GM21717 (cell line): Measurements from ENCODE around the gene AJUBA.
"Not testable (repeated sequence)": the region's sequence is repeated elsewhere in the genome, so short reads cannot be mapped to it uniquely, and the experiment has no call there.

Source experiments
- ATAC-seq: cut with Tn5 transposase; IDR thresholded peaks from one replicate; pipeline ENCODE4 v1.9.1; 2021; ENCODE audit warnings: mild to moderate bottlenecking, moderate library complexity; ENCODE audit not compliant: unreplicated experiment

Gene AJUBA

DNA sequence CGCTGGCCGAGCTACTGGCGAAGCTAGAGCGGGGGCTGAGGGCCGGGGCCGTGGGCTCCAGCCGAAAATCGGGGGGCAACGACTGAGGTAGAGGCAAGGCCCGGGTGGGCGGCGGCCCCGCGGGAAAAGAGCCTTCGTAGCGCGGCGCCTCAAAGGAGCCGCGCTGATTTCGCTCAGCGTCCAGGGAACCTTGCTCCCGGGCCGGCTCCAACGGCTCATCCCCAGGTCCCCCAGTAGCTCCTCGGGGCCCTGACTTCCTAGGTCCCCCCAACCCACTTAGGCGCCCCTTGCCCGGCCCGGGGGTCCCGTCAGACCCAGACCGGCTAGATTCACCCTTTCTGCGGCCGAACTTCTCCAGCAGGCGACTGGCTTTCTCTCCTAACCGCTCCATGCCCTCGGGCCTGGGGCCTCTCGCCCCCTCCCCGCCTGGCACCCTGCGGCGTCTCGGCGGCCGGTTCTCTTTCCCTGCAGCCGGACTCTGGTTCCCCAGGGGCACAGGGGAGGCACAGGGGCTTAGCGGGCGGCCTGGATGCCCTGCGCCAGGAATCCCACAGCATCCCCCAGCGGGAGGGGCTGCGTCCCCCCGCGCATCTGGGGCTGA, 375 bp downstream of the AJUBA start:
- ATAC-seq = no peak

DNA sequence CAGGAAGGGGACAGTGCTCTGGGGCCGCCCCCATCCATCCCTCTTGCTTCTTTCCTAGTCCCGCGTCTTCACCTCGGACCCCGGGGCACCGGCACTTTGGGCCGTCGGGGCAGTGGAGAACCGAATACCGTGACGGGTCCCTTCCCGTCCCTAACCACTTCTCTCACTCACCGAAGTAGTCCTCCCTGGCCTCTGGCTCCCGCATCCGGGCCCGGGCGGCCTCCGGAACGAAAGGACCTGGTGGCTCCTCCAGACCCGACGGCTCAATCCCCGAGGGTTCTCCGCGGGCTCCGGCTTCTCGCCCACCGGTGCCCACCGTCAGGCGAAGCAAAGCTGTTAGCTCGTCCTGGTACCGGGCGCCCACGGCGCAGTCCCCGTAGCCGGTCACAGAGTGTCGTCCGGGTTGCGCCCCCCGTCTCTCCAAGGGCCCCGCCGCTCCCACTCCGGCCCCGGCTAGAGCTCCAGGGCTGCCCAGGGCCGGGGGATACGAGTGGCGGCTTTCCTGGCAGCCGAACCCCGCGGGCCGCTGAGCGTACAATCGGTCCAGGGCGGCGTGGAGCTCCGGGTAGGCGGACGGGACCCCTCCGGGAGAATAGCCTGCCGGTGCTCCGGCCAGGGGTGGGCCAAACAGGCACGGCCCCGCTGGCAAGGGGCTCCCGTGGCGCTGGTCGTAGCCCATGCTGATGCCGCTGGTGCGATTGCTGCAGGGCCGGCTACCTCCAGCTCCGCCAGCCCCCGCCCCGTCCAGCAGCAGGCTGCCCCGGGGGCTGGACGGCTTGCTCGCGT, 1.1 kb downstream of the AJUBA start:
- ATAC-seq = no peak

DNA sequence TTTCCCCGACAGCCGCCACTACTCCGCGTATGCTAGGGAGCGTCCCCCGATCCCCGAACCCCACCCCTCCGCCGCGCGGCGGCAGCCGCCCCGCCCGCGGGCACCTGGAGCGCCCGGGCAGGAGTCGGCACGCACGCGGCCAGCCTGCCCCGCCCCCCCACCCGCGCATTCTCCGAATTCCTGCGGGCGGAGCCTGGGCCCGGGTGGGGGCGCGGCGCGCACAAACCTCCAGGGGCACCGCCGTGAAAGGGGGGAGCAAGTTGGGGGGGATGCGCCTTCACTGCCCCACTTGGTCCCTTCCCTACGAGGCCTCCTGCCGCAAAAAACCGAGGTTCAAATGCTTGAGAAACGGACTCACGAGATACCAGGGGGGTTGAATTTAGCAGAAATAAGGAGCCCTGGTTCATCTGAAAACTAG, 1.7 kb downstream of the AJUBA start:
- no peak for ATAC-seq

DNA sequence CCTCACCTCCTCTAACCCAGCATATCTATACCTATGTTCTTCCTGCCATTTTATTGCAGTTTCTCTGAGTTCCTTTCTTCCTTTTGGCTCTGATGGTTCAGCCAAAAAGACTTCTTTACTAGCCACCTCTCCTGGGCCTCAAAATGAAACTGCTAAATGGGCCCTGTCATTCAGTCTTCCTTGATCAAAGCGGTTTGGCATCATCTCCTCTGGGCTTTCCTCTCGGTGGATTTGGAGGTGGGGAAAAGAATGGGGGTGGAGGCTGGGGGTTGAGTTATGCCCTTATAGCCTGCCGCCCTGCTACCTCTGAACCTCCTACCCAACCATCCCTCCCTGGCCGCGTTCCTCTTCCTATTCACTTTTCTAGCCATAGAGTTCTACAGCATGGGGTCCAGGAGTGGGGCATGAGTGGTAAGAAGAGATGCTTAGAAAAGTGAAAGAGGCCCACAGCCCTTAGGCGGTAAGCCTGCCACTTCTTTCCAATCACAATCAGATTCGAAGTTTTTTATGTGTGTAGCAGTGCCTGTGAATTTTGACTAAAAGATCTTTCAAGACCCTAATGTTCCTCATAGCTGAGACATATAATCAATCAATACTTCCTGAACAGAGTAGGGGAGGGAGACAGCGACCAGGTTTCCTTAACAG, 2.5 kb downstream of the AJUBA start:
- no peak for ATAC-seq

DNA sequence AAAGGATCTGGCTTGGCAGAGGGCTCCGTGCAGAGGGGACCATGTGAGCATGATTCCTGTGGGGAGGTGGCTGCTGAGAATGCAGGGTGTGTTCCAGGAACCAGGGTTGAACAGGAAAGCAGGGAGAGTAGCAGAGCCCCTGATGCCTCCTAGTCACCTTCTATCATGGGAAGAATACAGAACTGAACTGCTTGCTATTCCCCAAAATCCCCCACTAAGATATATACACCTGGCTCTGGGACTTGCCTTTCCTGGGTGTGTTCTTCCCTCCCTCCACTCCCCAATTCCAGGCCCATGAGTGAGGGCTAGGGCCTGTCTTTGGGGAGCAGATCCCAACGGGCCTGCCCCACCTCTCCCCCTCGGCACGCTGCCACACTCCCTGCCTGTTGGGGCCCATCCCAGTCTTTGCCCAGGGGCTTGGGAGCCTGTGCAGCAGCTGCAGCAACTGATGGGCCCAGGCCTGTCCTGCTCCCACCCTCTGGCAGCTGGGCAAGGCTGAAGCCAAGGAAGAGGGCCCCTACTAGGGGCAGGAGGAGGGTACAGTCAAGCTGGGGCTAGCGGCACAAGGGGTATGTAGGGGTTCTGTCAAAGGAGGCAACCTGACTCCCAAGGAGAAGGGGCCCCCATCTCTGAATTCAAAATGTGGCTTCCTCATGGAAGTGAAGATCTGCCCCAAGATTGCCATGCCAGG, 3.2 kb downstream of the AJUBA start:
- ATAC-seq = no peak

DNA sequence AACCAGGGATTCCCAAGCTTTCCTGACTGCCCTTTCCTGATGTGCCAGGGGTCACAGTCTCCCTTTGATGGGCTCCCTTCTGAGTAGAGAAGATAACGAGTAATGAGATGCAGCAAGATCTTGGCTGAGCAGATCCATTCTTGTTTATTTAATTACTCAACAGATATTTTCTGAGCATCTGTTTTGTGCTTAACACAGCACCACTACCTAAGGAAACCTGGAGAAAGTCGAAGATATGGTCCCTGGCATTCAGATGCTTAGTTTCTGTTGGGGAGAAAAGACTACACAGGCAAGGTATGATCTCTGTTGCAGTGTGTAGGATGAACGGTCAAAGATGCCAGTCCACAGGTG, 3.9 kb downstream of the AJUBA start:
- ATAC-seq = no peak

DNA sequence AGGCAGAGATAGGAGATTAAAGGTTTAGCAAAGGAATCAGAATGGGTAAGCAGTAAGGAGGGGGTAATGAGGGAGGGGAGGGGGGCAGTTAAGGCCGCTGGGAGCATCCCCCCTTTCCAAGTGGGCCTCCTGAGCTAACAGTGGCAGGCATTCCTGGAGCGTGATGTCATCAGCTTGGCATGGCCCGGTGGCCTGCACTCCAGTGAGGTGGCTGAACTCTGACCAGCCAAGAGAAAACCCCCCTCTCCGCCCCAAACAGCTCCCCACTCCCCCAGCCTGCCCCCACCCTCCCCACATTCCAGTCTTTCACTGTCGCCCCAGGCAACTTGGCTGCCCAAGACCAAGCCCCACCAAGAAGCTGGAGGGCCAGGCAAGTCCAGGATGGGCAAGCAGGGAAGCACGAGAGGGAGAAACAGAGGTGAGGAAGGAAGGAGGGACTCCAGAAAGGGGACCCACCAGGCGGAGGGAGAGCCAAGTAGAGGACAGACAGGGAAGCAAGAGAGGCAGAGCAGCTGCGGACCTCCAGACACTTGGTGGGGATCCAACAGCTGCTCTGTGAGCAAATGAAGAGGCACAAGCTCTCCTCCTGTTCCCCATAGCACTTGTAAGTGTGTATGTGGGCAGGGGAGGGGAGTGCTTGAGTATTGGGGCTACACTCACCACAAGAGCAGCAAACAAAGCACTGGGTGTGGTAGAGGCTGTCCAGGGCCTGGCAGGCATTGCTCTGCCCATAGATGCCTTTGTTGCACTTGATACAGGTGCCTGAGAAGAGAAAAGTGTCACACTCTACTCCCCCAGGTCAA, 4.5 kb downstream of the AJUBA start:
- ATAC-seq = no peak

DNA sequence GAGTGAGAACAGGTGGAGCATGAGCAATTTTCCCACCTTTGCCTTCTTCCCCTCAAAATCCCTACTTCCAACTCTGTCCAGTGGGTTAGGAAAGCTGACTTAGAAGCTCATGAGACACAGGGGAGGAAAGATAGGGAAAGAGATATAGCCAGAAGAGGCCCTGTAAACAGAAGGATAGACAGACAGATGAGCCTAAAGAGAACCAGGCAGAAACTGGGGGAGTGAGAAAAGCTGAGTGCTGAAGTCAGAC, 5.0 kb downstream of the AJUBA start:
- ATAC-seq = no peak

DNA sequence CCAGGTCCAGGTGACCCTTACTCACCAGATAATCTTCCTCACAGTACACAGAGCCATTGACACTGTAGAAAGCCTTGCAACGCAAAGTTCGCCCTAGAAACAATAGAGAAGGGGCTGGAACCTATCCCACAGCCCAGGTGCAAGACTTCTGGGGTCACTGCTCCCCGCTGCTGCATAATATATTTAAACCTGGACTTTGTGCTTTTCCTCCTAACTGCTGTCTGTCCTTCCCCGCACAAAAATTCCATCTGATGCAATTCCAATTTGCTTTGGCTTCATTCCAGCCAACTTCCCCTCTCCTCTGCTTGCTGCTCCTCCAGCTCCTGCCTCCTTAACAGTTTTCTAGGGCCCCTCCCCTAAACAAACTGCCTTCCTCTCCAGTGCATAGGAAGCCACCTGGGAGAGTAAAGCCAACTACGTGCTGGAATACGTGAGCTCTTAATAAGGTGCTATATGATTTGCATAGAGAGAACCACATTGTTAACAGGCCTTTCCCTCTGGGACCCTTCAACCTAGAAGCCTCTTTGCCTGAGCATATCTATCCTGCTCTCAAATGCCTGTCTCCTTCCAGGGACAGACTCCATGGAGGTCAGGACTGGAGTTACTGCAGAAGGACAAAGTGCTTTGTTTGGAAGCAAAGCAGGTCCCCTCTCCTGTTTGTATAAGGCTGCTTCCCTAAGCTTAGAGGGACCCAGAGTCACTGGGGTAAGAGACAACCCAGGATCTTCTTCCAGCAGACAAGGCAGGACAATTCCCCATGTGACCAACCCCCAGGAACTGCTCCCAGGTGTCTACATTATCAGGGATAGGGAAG, 5.5 kb downstream of the AJUBA start:
- ATAC-seq = no peak

DNA sequence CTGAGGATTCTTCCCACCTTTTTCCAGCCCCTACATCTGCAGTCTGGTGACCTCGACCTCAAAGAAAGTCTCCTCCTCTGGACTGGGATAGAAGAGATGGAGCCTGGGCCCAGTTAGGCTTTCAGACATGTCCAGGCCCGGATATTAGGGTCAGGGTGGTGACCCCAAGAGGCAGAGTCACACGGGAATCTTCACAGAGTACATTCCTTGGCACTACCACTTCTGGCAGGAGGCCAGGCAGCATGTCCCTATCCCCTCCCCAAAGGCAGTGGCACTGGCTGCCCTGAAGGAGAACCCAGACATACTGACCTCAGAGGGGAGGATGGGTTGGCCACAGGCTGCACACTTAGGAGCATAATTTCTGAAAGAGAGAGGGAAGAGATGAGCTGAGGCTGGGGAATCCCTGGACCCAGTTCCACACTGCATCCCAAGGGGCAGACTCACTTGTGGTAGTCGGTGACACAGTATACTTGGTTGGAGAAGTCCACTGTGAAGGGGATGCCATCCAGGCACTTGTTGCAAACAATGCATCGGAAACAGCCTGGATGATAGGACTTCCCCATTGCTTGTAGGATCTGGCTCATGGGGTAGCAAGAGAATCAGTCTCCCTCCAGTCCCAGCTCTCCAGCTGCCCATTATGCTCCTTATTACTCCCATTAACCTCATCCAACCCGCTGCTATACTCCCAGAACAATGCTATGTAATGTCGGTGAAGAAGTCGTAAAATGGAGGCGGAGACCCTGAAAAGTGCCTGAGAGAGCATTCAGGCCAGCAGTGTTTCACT, 7.6 kb downstream of the AJUBA start:
- ATAC-seq = no peak

DNA sequence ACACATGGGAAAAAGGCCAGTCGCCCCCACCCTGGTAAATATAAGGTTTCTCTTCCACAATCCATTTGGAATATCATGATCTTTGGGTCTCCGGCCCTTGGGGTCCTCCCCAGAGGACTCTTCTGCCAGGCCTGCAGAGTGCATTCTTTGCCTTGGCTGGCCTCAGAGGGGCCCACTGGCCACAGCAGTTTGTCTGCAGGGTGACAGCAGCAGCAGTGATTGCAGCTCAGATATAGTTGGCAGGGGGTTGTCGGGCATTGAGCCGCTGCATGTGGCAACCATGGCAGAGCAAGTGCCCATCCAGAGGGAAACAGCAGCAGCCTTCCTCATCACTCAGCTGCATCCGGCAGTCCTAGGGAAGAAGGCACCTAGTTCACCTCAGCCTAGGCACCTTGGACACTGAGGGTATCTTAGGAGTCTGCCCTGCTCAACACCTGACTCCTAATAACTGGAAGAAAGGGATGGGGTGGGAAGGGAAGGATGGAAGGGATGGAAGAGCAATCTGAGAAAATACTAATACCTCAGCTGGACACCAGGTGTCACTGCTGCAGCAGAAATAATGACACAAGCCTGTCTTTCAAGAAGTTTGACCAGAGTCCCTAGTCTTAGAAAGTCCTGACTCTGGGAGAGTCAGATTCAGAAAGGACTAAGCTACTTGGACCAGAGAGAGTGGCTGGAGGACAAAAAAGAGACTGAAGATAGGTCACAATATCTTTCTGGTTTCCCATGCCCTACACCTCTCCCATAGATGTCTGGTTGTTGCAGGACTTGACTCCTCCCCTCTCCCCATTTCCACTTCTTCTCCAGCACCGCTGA, 8.9 kb downstream of the AJUBA start:
- no peak for ATAC-seq

DNA sequence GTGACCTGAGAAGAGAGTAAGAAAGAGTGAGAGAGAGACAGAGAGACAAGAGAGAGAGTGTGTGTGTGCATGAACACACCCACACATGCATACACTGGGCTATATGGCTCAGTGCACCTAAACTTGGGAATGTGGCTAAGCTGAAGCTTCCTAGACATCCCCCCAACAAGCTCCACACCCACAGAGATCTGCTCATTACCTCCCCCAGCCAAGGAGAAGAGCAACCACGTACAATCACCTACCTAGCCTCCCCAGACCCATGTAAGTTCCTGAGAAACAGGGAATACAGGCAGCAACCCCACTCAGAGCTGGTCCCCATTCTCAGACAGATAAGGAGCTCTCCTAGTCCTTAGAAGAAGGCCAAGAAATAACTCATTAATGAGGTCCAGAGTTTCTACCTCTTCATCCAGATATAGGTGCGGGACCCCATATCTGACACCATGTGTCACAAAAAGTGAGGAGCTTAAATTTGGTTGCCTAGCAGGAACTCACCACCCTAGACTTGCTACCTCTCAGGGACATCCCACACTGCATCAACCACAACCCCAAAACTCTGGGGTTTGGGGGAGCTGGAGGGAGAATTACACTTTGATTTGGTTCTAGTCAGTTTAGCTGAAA, 9.9 kb downstream of the AJUBA start:
- ATAC-seq = no peak

DNA sequence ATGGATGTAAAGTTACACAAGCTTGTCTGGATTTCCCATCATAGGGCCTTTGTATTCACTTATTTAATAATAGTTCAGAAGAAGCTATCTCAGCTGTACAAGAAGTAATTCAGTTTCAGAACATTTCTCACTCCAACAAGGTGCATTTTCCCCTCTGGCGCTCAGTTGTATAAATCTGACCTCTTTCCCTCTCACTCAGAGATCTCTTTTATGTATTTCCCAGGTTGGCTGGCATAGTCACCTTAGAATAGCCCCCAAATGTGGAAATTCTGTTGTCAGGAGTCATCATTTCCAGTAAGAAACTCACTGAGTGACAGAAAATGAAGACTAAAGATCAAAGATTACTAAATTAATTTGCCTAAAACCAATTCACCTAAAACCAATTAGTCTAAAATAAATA, 11.2 kb downstream of the AJUBA start:
- ATAC-seq = no peak

DNA sequence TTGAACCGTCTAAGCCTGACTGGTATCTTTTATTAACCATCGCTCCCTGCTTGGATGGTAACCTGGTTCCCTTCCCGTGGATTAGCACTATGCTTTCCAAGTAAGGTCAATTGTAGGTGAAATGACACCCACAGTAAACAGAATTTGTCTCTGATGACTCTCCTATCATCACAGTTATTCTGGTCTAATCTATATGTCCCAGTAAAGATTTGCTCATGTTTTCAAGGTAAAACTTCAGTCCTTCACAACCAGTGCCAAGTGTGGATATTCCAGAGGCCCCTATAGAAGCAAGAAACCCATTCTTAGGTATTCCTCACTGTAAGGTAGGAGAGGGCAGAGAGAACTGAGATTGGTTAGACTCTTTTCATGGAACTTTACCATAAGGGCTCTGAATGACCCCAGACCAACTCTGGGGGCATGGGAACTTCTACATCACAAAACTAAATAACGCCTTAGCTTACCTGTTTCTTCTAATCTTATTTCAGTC, 15.5 kb downstream of the AJUBA start:
- no peak for ATAC-seq

DNA sequence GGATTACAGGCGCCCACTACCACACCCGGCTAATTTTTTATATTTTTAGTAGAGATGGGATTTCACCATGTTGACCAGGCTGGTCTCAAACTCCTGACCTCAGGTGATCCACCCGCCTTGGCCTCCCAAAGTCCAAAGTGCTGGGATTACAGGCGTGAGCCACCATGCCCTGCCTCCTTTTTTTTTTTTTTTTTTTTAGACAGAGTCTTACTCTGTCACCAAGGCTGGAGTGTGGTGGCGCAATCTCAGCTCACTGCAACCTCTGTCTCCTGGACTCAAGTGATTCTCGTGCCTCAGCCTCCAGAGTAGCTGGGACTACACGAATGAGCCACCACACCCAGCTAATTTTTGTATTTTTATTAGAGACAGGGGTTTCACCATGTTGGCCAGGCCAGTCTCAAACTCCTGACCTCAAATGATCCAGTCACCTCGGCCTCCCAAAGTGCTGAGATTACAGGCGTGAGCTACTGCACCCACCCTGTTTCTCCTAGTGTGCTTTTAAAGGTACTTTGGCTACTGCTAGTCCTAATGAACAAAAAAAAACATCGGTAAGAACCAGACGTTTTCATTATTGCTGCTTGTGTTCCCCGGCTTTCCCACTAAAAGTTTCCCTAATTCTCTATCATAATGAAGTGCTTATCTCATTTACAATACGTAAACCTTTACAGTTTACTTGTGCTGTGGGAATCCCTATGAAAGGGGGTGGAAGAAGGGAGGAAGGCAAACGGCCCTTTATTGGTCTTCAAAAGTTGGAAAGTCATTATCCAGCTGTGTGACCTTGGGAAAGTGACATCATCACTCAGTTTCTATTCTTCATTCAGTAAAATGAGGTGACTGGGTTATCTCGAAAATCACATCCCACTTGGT, 16.2 kb downstream of the AJUBA start:
- ATAC-seq = not testable (repeated sequence)

DNA sequence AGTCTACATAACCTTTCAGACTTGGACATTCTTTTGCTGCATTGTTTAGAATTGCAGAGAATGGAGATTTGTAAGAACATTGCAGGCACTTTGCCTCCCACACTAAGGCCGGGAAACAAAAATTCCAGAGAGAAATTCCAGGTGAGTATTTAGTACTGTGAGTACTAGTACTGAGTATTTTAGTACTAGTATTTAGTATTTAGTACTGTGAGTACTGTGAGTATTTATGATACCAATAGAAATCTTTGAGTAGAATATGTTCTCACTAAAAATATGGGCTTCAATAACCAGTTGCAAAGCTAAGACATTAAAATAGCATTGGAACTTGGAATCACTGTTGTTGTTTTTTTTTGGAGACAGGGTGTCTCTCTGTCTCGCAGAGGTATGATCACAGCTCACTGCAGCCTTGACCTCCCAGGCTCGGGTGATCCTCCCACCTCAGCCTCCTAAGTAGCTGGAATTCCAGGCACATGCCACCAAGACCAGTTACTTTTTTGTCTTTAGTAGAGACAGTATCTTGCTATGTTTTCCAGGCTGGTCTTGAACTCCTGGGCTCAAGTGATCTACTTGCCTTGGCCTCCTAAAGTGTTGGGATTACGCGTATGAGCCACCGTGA, 20.2 kb downstream of the AJUBA start:
- no peak for ATAC-seq
